Bronchial epithelial cell (primary cell): Measurements from ENCODE around the gene RAB7B. TPM values are rescaled to one million over a fixed set of nuclear protein-coding genes. Genes with fewer than 3 reads are reported as not detected.
A peak's percentile ranks its signal among the peaks of the same experiment; 100 is the strongest.

Experiments used
- DNase-seq: peaks from one replicate; pipeline ENCODE4 v3.0.0-alpha.2; 2010; ENCODE audit warnings: low read depth
- FAIRE-seq: peaks from 2 replicates; lab custom pipeline; 2011; peaks lifted over from hg19 to GRCh38; lab: Jason Lieb, UNC
- H3K27me3 ChIP-seq: 2 replicates; pipeline ENCODE4 v1.5.1; 2011; ENCODE audit warnings: low read length; ENCODE audit not compliant: control insufficient read depth, insufficient read depth
- H3K36me3 ChIP-seq: 2 replicates; pipeline ENCODE4 v1.5.1; 2011; ENCODE audit warnings: low read length; ENCODE audit not compliant: control insufficient read depth, insufficient read depth
- H3K4me3 ChIP-seq: 2 replicates; pipeline ENCODE4 v1.5.1; 2011; ENCODE audit warnings: mild to moderate bottlenecking, low read depth, low read length, control low read depth
- total RNA-seq: library from RNA; depleted of rRNA; stranded (reverse); fragments of >200 nt; gene quantifications from 2 replicates; pipeline ENCODE4 v1.2.1, GENCODE V29; 2014
- TF ChIP-seq, protein P1 (sequence below): IDR thresholded peaks from 2 replicates; pipeline ENCODE4 v1.5.1; 2011; ENCODE audit warnings: mild to moderate bottlenecking, moderate library complexity, low read length, control low read depth, inconsistent platforms; ENCODE audit not compliant: insufficient read depth, severe bottlenecking

RAB7B gene
- total RNA-seq, 1 donor from 2014 or later, result 2.9 TPM

- H3K36me3 ChIP-seq, result no peaks in the 10 kb centered on the region
- FAIRE-seq, result no peak
- DNase-seq, result peak; percentile 43
- TF ChIP-seq, protein P1, sequence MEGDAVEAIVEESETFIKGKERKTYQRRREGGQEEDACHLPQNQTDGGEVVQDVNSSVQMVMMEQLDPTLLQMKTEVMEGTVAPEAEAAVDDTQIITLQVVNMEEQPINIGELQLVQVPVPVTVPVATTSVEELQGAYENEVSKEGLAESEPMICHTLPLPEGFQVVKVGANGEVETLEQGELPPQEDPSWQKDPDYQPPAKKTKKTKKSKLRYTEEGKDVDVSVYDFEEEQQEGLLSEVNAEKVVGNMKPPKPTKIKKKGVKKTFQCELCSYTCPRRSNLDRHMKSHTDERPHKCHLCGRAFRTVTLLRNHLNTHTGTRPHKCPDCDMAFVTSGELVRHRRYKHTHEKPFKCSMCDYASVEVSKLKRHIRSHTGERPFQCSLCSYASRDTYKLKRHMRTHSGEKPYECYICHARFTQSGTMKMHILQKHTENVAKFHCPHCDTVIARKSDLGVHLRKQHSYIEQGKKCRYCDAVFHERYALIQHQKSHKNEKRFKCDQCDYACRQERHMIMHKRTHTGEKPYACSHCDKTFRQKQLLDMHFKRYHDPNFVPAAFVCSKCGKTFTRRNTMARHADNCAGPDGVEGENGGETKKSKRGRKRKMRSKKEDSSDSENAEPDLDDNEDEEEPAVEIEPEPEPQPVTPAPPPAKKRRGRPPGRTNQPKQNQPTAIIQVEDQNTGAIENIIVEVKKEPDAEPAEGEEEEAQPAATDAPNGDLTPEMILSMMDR, result no peak
- no peak overlapping the region for H3K4me3 ChIP-seq
- H3K27me3 ChIP-seq, result peaks cover 12% of the 10 kb centered on the region
Measured at GRCh38 chr1:205961991-205962820, 41.0 kb downstream of the RAB7B start.

GRCh38 chr1:205961405-205961804 is 41.8 kb downstream of the RAB7B start:
- no peak for FAIRE-seq
- TF ChIP-seq, protein P1, result no peak
- Histone ChIP-seq H3K4me3 (no peak overlapping the region), H3K27me3 (peaks cover 20% of the 10 kb centered on the region), H3K36me3 (no peaks in the 10 kb centered on the region)
- DNase-seq, result no peak

DNA sequence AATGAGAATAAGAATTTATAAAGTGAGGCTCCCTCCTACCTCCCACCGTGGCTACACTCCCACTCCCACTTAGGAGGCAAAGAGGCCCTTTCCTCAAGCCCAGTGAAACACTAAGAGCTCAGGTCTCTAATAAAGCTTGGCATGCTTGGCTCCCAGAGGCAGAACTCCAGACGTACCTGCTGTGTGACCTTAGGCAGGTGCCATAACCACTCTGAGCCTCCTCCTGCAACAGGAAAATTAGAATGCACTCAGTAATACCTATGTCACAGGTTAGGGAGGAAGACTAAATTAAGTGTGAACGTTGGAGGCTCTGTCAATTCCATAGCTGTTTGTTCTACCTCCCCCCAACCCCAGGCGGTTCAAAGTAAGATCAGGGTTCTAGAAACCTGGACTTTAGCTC is 43.4 kb downstream of the RAB7B start:
- H3K36me3 ChIP-seq, result no peaks in the 10 kb centered on the region
- H3K27me3 ChIP-seq, result peaks cover 29% of the 10 kb centered on the region
- TF ChIP-seq, protein P1, result no peak
- FAIRE-seq, result no peak
- DNase-seq, result no peak
- no peak overlapping the region for H3K4me3 ChIP-seq

- no peak for FAIRE-seq
- TF ChIP-seq, protein P1, result no peak
- H3K4me3 ChIP-seq, result no peak overlapping the region
- DNase-seq, result no peak
- peaks cover 35% of the 10 kb centered on the region for H3K27me3 ChIP-seq
- H3K36me3 ChIP-seq, result no peaks in the 10 kb centered on the region
Measured at GRCh38 chr1:205955499-205955898, 47.7 kb downstream of the RAB7B start.

DNA sequence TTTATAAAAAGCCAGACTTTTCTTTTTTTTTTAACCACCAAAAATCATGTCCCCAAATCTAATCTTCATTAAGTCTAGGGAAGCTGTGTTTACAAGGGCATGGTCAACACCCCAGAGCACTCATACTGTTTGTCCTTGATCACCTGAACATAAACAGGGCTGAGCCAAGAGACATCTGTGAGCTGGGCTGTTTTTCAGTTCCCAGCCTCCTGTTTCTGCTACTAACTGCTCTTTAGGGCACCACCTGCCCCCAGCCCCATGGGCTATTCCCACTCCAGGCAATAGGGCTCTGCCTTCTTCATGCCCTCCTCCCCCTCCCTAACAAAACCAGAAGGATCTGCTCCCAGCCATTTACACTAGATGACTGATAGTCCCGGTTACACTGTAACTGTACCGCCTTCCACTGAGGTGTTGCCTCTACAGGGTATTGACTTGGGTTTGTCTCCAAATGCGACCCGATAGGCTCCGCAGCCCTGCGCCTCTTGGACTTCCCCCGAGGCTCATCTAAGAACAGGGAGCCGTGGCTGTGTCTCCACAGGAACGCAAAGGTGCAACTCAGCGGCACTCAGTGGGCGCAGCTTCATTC is 48.3 kb downstream of the RAB7B start:
- no peak for FAIRE-seq
- peaks cover 33% of the 10 kb centered on the region for H3K27me3 ChIP-seq

More for the DNA sequence above, 48.3 kb downstream of the RAB7B start:
- Histone ChIP-seq H3K4me3 (no peak overlapping the region), H3K36me3 (no peaks in the 10 kb centered on the region)
- TF ChIP-seq, protein P1, result no peak
- DNase-seq, result no peak
